Hepatocyte (in vitro differentiated cells): ENCODE measurements around the gene GUCY1A2.

Experiments used
- EZH2 ChIP-seq: fragments of 200-600 bp; sonication (generic); IDR thresholded peaks from 2 replicates; pipeline ENCODE4 v1.6.1; 2016; ENCODE audit warnings: antibody characterized with exemption, mild to moderate bottlenecking, borderline replicate concordance
- EZH2phosphoT487 ChIP-seq: fragments of 200-600 bp; sonication (generic); IDR thresholded peaks from one replicate; pipeline ENCODE4 v1.6.1; 2018; ENCODE audit warnings: antibody characterized with exemption, mild to moderate bottlenecking, low read depth, moderate library complexity; ENCODE audit not compliant: unreplicated experiment, severe bottlenecking
- TF ChIP-seq, protein P1 (sequence below): fragments of 200-600 bp; sonication (generic); IDR thresholded peaks from 2 replicates; pipeline ENCODE4 v1.5.1; 2016; ENCODE audit warnings: antibody characterized with exemption, mild to moderate bottlenecking; ENCODE audit not compliant: poor library complexity

DNA sequence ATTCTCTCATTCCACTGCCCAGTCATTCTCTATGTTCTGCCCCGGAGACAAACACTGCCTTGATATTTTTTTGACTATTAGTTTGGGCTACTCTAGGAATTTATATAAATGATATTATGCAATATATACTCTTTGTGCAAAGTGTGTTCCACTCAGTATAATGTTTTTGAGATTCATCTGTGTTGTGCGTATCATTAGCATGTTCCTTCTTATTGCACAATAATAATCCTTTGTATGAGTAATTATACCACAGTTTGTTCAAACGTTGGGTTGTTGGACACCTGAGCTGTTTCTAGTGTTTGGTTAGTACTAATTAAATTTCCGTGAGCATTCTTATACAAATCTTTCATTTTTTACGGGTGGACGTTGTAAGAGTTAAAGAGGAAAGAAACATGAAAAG, 390.6 kb downstream of the GUCY1A2 start:
- TF ChIP-seq EZH2phosphoT487 (no peak), EZH2 (no peak)
- TF ChIP-seq, protein P1, sequence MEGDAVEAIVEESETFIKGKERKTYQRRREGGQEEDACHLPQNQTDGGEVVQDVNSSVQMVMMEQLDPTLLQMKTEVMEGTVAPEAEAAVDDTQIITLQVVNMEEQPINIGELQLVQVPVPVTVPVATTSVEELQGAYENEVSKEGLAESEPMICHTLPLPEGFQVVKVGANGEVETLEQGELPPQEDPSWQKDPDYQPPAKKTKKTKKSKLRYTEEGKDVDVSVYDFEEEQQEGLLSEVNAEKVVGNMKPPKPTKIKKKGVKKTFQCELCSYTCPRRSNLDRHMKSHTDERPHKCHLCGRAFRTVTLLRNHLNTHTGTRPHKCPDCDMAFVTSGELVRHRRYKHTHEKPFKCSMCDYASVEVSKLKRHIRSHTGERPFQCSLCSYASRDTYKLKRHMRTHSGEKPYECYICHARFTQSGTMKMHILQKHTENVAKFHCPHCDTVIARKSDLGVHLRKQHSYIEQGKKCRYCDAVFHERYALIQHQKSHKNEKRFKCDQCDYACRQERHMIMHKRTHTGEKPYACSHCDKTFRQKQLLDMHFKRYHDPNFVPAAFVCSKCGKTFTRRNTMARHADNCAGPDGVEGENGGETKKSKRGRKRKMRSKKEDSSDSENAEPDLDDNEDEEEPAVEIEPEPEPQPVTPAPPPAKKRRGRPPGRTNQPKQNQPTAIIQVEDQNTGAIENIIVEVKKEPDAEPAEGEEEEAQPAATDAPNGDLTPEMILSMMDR, result no peak
